HFFc6 (cell line): ENCODE data around the gene BLTP3A. TPM values are rescaled to one million over a fixed set of nuclear protein-coding genes. Genes with fewer than 3 reads are reported as not detected.
"Not testable (repeated sequence)": the region's sequence is repeated elsewhere in the genome, so short reads cannot be mapped to it uniquely, and the experiment has no call there.

Experiments used
- DNase-seq: peaks from one replicate; pipeline ENCODE4 v3.0.0-alpha.2; 2018
- H3K27ac Mint-ChIP-seq: 2 replicates; pipeline ENCODE4 v1.8.0; 2020; ENCODE audit warnings: mild to moderate bottlenecking, mixed read lengths
- H3K27me3 Mint-ChIP-seq: 2 replicates; pipeline ENCODE4 v1.8.0; 2021; ENCODE audit warnings: mild to moderate bottlenecking, moderate library complexity, mixed read lengths; ENCODE audit not compliant: insufficient read depth
- H3K36me3 Mint-ChIP-seq: 2 replicates; pipeline ENCODE4 v1.8.0; 2021; ENCODE audit warnings: low read depth, mixed read lengths
- H3K4me1 Mint-ChIP-seq: 2 replicates; pipeline ENCODE4 v1.8.0; 2020; ENCODE audit warnings: low read depth, mixed read lengths
- H3K4me3 Mint-ChIP-seq: 2 replicates; pipeline ENCODE4 v1.8.0; 2020; ENCODE audit warnings: mild to moderate bottlenecking, moderate library complexity, mixed read lengths
- H3K9me3 Mint-ChIP-seq: 2 replicates; pipeline ENCODE4 v1.8.0; 2020; ENCODE audit warnings: mild to moderate bottlenecking, mixed read lengths
- CTCF ChIP-seq: fragments of 200-600 bp; sonication (generic); IDR thresholded peaks from 2 replicates; pipeline ENCODE4 v1.5.0; 2021; ENCODE audit warnings: antibody characterized with exemption, mild to moderate bottlenecking
- total RNA-seq, 6 experiments: library from RNA; stranded (reverse); fragmentation: NEBNext Ultra II Directional; extraction: Animal tissue kit (Norgen Biotek cat#: 25700); gene quantifications; 2 replicates in 1 of 6; 3 replicates in 5 of 6; pipeline ENCODE4 v1.2.3, GENCODE V29; 2021

BLTP3A gene
- total RNA-seq, 6 experiments from 2014 or later: 7.2 to 9.8 (median 8.9) TPM

- Mint-ChIP-seq H3K27ac (no peak overlapping the region), H3K27me3 (no peaks in the 10 kb centered on the region), H3K4me1 (no peaks in the 10 kb centered on the region), H3K4me3 (no peak overlapping the region), H3K36me3 (no peaks in the 10 kb centered on the region), H3K9me3 (no peaks in the 10 kb centered on the region)
- no peak for DNase-seq
- TF ChIP-seq CTCF: no peak
These were observed 24.9 kb downstream of the BLTP3A start for GRCh38 chr6:34816635-34817301.

- TF ChIP-seq CTCF: no peak
- Mint-ChIP-seq H3K27me3 (no peaks in the 10 kb centered on the region), H3K4me3 (no peak overlapping the region), H3K36me3 (no peaks in the 10 kb centered on the region), H3K4me1 (no peaks in the 10 kb centered on the region), H3K27ac (no peak overlapping the region), H3K9me3 (no peaks in the 10 kb centered on the region)
- no peak for DNase-seq
These were observed 25.6 kb downstream of the BLTP3A start for GRCh38 chr6:34817446-34817845.

- H3K27ac Mint-ChIP-seq, H3K27me3 Mint-ChIP-seq, H3K9me3 Mint-ChIP-seq, H3K4me1 Mint-ChIP-seq, H3K4me3 Mint-ChIP-seq, DNase-seq: not testable (repeated sequence)
- H3K36me3 Mint-ChIP-seq: peaks cover 11% of the 10 kb centered on the region
These were observed 27.1 kb downstream of the BLTP3A start for GRCh38 chr6:34818872-34819570.

GRCh38 chr6:34819571-34820480 is 27.9 kb downstream of the BLTP3A start:
- Mint-ChIP-seq H3K27me3 (no peaks in the 10 kb centered on the region), H3K4me3 (no peak overlapping the region), H3K36me3 (peaks cover 11% of the 10 kb centered on the region), H3K4me1 (no peaks in the 10 kb centered on the region), H3K9me3 (no peaks in the 10 kb centered on the region), H3K27ac (no peak overlapping the region)
- no peak for TF ChIP-seq CTCF
- DNase-seq: no peak

- no peak overlapping the region for H3K4me3 Mint-ChIP-seq
- no peaks in the 10 kb centered on the region for H3K9me3 Mint-ChIP-seq
- peaks cover 1% of the 10 kb centered on the region; the same call in 1 of the 2 replicates for H3K27me3 Mint-ChIP-seq
- H3K36me3 Mint-ChIP-seq: peaks cover 12% of the 10 kb centered on the region; the same call in 1 of the 2 replicates
- DNase-seq: no peak
- no peaks in the 10 kb centered on the region for H3K4me1 Mint-ChIP-seq
- H3K27ac Mint-ChIP-seq: no peak overlapping the region
- TF ChIP-seq CTCF: no peak
These were observed 37.3 kb downstream of the BLTP3A start for GRCh38 chr6:34829137-34829536.
